AG20443 (cell line): ENCODE measurements around the gene TNFSF12.

ENCODE experiments used
- DNase-seq: peaks from one replicate; pipeline ENCODE4 v3.0.0; 2012; ENCODE audit warnings: low spot score, mixed read lengths

Gene TNFSF12, protein sequence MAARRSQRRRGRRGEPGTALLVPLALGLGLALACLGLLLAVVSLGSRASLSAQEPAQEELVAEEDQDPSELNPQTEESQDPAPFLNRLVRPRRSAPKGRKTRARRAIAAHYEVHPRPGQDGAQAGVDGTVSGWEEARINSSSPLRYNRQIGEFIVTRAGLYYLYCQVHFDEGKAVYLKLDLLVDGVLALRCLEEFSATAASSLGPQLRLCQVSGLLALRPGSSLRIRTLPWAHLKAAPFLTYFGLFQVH

DNA sequence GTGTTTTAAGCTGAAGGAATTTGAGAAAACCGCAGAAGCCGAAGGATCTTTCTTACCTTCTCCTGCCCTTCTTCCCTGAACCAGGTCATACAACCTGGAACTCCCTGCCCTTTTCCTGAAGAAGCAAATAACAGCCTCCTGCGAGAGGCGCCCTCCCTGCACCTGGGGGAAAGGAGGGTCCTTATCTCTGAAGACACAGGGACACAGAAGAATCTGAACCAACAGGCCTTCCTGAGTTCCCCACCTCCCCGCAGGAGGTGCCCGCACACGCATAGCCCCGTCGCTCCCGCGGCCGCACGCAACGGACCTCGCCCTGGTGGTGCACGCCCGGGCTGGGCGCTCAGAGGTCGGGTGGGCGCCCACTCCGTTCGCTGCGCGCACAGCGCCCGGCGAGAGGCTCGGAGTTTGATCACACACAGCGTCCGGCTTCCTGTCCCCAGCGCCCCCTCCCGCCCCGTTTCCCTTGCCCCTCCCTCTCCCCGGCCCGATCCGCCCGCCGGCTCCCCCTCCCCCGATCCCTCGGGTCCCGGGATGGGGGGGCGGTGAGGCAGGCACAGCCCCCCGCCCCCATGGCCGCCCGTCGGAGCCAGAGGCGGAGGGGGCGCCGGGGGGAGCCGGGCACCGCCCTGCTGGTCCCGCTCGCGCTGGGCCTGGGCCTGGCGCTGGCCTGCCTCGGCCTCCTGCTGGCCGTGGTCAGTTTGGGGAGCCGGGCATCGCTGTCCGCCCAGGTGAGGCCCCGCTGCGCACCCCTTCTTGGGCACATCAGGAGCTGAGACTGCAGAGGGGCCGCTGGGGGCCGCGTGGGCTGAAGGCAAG is at the start of gene TNFSF12:
Gene TNFSF12 (plus strand): TSS at position 474 of the 816 bp plus-strand sequence. CDS start 96 bp downstream, at position 570.
- peak; percentile 77 for DNase-seq

DNA sequence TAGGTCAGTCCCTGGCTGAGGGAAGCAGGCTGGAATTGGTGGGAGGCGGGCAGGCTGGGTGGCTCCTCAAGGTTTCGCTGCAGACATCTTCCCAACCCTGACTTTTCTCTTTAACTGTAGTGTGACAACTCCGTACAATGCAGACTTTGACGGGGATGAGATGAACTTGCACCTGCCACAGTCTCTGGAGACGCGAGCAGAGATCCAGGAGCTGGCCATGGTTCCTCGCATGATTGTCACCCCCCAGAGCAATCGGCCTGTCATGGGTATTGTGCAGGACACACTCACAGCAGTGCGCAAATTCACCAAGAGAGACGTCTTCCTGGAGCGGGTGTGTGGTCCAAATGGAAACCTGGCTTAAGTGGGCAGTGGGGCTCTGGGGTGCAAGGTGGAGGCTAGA is 49.7 kb upstream of the TNFSF12 start:
- DNase-seq = no peak

DNA sequence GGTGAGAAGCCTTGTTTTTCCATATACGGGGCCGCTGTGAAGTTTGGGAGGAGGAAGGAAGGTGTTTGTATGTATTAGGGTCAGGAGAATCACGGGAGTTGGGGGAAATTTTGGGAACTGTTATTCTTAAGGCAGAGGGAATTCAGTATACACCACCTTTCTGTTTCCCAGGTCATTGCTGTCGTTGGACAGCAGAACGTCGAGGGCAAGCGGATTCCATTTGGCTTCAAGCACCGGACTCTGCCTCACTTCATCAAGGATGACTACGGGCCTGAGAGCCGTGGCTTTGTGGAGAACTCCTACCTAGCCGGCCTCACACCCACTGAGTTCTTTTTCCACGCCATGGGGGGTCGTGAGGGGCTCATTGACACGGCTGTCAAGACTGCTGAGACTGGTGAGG is 47.1 kb upstream of the TNFSF12 start:
- DNase-seq = no peak

DNA sequence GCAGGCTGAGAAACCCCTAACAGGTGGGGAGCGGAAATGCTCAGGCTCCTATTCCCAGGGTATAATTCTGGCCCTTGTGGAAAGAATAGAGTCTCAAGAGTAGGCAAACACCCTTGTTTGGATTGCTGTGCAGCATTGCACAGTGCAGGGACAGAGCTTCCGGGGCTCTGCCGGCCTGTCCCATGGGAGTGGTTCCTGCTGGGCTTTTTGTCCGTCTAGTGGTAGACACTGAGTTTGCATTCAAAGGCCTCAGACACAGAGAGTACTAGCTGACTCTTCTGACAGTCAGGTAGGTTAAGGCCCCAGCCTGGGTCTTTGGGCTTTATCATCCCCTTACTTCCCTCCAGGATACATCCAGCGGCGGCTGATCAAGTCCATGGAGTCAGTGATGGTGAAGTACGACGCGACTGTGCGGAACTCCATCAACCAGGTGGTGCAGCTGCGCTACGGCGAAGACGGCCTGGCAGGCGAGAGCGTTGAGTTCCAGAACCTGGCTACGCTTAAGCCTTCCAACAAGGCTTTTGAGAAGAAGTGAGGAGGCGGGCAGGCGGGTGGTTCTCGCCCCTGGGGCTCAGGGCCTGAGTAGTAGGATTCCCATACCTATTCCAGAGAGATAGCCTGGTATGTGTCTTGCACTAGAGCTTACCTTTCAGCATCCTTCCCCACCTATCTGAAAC is 46.5 kb upstream of the TNFSF12 start:
- DNase-seq = no peak

DNA sequence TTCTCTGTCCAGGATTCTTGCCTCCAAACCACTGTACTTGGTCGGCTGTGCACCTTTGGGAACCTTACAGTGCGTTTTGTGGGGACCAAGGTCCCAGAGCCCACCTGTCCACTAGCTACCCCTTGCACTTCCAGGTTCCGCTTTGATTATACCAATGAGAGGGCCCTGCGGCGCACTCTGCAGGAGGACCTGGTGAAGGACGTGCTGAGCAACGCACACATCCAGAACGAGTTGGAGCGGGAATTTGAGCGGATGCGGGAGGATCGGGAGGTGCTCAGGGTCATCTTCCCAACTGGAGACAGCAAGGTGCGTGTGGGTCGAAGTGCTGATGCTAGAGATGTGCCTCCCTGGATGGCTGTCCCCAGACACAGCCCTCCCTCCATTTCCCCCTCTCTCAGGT is 45.9 kb upstream of the TNFSF12 start:
- no peak for DNase-seq

DNA sequence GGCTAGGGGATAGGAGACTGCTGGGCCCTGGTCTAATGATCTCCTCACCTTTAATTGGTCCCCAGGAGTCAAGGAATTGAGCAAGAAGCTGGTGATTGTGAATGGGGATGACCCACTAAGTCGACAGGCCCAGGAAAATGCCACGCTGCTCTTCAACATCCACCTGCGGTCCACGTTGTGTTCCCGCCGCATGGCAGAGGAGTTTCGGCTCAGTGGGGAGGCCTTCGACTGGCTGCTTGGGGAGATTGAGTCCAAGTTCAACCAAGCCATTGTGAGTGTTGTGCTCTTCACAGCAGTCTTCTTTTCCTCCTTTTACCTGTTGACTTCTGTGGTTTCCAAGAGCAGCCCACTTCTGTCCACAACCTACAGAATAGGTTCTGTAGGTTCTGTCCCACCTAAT is 45.3 kb upstream of the TNFSF12 start:
- no peak for DNase-seq

DNA sequence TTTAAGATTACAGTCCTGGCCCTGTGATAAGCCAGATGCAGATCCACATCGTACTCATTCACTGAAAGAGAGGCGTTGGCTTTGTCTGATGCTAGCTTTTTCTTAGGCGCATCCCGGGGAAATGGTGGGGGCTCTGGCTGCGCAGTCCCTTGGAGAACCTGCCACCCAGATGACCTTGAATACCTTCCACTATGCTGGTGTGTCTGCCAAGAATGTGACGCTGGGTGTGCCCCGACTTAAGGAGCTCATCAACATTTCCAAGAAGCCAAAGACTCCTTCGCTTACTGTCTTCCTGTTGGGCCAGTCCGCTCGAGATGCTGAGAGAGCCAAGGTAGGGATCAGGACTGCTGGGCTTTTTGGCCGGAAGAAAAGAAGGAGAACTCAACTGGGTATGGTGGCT is 40.7 kb upstream of the TNFSF12 start:
- no peak for DNase-seq

DNA sequence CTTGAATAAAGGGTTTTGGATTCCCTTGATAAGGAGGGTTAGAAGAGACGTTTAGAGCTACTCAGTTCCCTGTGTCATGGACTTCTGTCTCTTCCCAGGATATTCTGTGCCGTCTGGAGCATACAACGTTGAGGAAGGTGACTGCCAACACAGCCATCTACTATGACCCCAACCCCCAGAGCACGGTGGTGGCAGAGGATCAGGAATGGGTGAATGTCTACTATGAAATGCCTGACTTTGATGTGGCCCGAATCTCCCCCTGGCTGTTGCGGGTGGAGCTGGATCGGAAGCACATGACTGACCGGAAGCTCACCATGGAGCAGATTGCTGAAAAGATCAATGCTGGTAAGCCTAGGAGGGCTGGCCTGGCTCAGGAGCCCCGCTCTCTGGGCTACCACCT is 40.0 kb upstream of the TNFSF12 start:
- no peak for DNase-seq

DNA sequence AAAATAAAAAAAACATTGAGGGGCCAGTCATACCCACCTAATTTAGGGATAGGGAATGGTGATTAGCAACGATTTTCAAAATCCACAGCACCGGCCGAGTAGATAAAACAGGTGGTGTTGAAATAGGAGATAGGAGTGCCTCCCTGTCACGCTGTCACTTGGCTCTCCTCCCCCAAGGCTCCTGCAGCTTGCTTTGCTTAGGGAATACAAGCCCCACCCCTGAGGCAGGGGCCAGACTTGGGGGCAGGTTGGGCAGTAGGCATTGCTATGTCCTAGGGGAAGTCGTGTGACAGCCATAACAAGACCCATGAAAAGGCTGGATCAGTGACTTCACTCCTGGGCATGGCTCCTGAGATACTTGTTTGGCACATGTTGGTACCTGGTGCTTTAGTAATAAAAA is 38.9 kb upstream of the TNFSF12 start:
- DNase-seq = no peak

DNA sequence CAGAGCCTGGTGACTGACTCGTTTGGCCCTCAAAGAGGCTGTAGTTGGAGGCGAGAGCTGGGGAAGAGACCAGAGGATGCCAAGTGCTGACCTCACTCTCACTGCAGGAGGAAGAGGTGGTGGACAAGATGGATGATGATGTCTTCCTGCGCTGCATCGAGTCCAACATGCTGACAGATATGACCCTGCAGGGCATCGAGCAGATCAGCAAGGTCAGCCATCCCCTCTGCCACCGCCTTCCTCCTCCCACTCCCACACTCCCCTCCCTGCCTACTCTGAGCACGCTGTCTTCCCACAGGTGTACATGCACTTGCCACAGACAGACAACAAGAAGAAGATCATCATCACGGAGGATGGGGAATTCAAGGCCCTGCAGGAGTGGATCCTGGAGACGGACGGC is 37.8 kb upstream of the TNFSF12 start:
- no peak for DNase-seq

DNA sequence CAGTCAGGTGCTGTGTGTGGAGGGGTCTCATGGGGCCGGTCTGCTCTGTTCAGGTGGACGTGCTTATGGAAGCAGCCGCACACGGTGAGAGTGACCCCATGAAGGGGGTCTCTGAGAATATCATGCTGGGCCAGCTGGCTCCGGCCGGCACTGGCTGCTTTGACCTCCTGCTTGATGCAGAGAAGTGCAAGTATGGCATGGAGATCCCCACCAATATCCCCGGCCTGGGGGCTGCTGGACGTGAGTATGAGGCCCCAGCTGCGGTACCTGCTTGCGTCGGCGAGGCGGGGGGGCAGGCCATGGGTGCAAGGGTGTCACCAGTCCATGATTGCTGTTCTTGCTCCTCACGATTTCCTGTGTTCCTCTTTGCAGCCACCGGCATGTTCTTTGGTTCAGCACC is 36.8 kb upstream of the TNFSF12 start:
- DNase-seq = no peak

DNA sequence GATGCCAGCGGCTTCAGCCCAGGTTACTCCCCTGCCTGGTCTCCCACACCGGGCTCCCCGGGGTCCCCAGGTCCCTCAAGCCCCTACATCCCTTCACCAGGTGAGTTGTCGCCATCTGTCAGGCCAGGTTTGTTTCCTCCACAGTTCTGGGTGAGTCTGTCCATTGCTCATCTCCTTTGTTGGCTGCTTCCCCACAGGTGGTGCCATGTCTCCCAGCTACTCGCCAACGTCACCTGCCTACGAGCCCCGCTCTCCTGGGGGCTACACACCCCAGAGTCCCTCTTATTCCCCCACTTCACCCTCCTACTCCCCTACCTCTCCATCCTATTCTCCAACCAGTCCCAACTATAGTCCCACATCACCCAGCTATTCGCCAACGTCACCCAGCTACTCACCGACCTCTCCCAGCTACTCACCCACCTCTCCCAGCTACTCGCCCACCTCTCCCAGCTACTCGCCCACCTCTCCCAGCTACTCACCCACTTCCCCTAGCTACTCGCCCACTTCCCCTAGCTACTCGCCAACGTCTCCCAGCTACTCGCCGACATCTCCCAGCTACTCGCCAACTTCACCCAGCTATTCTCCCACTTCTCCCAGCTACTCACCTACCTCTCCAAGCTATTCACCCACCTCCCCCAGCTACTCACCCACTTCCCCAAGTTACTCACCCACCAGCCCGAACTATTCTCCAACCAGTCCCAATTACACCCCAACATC is 35.9 kb upstream of the TNFSF12 start:
- no peak for DNase-seq

DNA sequence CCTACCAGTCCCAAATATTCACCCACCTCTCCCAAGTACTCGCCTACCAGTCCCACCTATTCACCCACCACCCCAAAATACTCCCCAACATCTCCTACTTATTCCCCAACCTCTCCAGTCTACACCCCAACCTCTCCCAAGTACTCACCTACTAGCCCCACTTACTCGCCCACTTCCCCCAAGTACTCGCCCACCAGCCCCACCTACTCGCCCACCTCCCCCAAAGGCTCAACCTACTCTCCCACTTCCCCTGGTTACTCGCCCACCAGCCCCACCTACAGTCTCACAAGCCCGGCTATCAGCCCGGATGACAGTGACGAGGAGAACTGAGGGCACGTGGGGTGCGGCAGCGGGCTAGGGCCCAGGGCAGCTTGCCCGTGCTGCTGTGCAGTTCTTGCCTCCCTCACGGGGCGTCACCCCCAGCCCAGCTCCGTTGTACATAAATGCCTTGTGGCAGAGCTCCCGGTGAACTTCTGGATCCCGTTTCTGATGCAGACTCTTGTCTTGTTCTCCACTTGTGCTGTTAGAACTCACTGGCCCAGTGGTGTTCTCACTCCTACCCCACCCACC is 34.9 kb upstream of the TNFSF12 start:
- DNase-seq = no peak

DNA sequence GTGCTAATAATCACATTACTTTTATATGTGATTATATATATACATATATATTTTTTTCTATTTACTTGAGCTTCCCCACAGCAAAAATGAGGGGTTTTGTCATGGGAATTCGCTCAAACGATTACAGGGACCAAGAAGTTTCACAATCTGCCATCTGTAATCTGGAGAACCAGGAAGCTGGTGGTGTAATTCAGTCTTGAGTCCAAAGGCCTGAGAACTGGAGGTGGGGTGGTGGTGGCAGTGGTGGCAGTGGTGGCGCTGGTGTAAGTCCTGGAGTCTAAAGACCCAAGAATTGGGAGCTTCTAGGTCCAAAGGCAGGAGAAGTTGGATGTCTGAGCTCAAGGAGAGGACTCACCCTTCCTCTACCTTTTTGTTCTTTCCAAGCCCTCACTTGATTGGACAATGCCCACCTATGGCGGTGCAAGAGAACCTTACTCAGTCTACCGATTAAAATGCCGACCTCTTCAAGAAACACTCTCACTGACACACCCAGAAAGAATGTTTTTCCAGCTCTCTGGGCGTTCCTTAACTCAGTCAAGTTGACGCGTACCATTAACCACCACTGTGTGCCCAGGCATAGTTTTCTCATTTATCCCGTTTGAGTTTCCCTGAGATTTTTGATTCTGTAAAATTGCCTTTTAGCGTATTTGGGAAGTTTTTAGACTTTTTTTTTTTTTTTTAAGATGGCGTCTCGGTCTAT is 32.8 kb upstream of the TNFSF12 start:
- no peak for DNase-seq

DNA sequence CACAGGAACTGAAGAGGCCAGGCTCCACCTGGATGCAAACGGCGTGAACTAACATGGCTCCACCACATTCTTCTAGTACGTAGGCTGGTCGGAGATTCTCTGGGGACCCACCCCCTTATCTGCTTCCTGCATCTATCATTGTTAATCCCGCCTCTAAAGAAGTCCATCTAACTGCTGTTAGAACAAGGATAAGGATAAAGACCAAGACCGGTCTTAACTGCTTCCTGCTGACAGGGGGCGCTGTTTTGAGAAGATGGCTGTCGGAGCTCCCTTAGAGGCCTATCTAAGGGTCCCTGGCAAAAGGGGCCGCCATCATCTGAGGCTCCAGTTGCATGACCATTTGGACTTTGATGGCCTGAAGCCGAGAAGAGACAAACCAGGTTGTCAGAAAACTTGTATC is 25.8 kb upstream of the TNFSF12 start:
- DNase-seq = no peak

DNA sequence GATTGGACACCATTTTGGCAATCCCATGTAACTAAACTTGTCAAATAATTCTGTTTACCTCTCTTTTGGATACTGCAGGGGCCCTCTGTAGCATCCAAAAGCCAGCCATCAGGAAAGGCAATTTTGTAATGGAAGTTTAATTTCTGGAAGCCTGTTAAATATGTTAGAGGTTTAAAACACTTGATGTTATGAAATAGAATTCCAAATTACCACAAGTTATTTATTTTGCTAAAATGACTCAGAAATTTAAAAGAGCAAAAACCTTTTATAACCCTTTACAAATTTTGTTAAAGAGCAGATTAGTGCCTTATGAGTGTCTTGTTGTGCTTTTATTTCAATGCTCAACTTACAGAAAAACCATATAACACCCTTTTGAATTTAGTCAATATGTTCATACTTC is 20.0 kb upstream of the TNFSF12 start:
- DNase-seq = no peak

DNA sequence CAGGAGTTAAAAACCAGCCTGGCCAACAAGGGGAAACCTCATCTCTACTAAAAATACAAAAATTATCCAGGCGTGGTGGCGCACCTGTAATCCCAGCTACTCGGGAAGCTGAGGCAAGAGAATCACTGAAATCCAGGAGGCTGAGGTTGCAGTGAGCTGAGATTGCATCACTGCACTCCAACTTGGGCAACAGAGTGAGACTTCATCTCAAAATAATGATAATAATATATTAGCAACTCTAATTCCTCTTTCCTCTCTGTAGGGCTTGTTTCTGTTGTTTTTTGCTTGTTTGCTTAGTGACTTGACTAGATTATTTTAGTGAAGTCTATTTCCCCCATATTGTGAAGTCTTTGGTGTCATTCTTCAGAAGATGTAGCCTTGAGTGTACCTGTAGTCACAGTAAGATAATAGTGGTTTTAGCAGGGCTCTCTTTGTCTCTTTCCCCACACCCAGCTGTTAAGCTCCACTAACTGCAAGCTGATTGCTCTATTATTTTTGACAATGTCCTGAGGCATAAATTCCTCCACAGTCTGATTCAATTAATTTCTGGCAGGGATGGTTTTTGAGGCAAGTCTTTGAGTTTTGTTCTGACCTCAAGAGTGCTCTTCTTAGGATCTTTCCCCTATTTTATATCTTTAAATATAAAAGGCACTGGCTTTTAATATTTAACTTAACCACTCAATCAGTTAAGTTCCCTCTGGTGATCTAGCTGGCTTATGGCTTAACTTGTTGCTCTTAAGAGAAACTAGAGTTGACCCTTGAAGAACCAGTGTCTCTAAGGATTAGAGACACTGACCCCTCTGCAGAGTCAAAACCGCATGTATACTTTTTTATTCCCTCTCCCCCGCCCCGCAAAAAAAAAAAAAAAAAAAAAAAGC is 18.6 kb upstream of the TNFSF12 start:
- DNase-seq = no peak

DNA sequence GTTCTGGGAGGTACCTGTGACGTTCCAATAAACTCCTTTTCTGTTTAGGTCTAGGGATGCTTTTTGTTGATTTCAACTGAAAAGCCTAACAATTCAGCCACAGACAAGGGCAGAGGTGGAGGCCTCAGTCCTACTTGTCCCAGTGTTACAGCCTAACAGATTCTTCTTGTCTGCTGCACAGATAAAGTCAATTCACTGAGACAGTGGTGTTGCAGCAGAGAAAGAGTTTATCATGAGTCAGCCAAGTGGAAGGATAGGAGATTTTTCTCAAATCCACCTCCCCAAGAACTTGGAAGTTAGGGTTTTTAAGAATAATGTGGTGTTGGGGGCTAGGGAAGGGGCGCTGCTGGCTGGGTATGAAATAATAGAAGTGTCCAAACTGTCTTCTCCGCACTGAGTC is 10.8 kb upstream of the TNFSF12 start:
- DNase-seq = no peak

DNA sequence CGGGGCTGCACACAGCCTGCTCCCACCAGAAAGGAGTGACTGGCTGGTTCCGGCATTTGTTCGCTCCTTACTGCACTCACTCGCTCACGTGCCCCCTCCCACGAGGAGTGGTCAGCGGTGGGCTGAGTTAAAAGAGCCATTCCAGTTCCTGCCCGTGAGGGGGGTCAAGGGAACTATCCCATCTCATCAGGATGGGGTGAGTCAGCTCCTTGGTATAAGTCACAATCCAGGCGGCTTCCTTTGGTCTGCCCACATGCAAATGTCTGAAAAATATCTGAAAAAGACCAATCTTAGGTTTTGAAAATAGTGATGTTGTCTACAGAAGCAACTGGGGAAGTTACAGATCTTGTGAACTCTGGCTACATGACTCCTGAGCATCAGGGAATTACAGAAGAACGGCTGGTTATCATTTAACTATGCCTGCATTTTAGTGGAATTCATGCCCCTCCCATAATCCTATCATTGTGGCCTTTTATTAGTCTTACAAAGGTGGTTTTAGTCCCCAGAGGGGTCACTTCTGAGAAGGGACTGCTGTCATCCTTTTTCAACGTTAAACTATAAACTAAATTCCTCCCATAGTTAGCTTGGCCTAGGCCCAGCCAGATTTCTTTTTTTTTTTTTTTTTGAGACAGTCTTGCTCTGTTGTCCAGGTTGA is 9.8 kb upstream of the TNFSF12 start:
- DNase-seq = no peak

DNA sequence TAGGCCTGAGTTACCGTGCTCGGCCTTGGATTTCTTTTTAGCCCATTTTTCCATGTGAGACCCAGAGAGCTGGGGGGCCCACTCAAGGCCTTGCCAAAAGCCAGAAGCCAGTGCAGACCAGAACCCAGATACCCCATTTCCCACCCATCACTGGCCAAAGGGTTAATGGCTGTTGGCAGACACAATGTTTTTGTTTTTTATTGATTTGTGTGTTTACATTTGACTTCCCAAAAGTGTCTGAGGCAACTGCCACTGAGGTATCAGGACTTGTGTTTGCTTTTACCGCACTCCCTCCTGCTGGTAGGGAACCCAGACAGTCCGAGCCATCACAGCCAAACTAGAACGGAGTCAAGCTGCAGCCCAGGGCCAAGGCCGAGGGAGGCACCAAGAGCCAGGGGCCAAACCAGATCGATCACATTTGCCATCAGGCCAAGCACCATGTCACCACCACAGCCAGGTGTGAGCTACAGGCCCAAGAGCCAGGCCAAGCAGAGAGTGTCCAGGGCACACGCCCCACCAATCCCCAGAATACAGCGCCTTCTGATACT is 7.7 kb upstream of the TNFSF12 start:
- no peak for DNase-seq
